ENCODE measurements around the gene NDFIP1. TPM values are rescaled to one million over a fixed set of nuclear protein-coding genes. Genes with fewer than 3 reads are reported as not detected.

NDFIP1 gene
- polyA plus RNA-seq, 1 donor (not counting 4 experiments of a cell fraction or from before 2014, with no cell fraction given), result 38.2 TPM

DNA sequence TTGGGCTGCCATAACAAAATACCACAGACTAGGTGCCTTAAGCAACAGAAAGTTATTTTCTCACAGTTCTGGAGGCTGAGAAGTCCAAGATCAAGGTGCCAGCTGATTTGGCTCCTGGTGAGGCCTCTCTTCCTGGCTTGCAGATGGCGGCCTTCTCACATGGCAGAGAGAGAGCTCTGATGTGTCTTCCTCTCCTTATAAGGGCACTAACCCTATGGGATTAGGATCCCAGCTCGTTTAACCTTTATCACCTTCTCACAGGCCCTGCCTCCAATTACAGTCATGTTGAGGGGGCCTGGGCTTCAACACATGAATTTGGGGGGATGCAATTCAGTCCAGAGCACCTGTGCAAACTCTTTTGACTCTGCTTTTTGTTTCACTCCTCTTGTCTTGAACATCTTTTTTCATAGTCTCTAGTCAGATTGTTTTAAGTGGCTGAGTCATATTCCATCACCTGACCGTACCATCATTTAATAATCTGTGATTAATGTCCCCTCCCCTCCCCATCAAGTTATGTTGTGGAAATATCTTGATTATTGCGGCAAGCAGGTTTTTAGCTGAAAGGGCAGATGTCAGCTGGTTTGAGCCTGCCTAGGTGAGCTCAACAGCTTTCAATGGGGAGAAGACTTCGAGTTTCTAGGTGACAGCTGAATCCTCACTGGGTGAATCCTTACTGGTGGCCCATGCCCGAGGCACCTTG, 61.8 kb downstream of the NDFIP1 start:
- Histone ChIP-seq H3K36me3 (ENCODE audit: control insufficient read depth in 2 of 2, extremely low read depth in 1 of 2, insufficient read depth in 2 of 2, low read length in 2 of 2) (no peaks in the 10 kb centered on the region), H3K79me2 (ENCODE audit: control insufficient read depth, insufficient read depth, low read length) (no peaks in the 10 kb centered on the region), H3K27me3 (ENCODE audit: control insufficient read depth, extremely low read depth, insufficient read depth, low read length) (no peaks in the 10 kb centered on the region), H3K4me1 (ENCODE audit: control insufficient read depth, extremely low read depth, insufficient read depth, low read length) (peaks cover 25% of the 10 kb centered on the region), H4K20me1 (ENCODE audit: control insufficient read depth, extremely low read depth, insufficient read depth, low read length) (no peaks in the 10 kb centered on the region), H3K27ac (ENCODE audit: control insufficient read depth, insufficient read depth, low read length) (peak overlapping the region; percentile 42), H3K9me1 (ENCODE audit: control insufficient read depth, extremely low read depth, insufficient read depth, low read length) (no peaks in the 10 kb centered on the region), H3K9me3 (ENCODE audit: control insufficient read depth, low read depth, low read length) (no peaks in the 10 kb centered on the region), H3K4me3 (ENCODE audit: control insufficient read depth in 2 of 3, extremely low read depth in 1 of 3, insufficient read depth in 2 of 3, low read depth in 1 of 3, low read length in 3 of 3) (no peak overlapping the region), H3K4me2 (ENCODE audit: control insufficient read depth, extremely low read depth, insufficient read depth, low read depth, low read length) (no peak overlapping the region), H2AFZ (ENCODE audit: control insufficient read depth, low read length) (no peak overlapping the region), H3K9ac (ENCODE audit: control insufficient read depth, extremely low read depth, insufficient read depth, low read length) (no peak overlapping the region)
- TF ChIP-seq, protein P1, sequence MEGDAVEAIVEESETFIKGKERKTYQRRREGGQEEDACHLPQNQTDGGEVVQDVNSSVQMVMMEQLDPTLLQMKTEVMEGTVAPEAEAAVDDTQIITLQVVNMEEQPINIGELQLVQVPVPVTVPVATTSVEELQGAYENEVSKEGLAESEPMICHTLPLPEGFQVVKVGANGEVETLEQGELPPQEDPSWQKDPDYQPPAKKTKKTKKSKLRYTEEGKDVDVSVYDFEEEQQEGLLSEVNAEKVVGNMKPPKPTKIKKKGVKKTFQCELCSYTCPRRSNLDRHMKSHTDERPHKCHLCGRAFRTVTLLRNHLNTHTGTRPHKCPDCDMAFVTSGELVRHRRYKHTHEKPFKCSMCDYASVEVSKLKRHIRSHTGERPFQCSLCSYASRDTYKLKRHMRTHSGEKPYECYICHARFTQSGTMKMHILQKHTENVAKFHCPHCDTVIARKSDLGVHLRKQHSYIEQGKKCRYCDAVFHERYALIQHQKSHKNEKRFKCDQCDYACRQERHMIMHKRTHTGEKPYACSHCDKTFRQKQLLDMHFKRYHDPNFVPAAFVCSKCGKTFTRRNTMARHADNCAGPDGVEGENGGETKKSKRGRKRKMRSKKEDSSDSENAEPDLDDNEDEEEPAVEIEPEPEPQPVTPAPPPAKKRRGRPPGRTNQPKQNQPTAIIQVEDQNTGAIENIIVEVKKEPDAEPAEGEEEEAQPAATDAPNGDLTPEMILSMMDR (optimal IDR thresholded peaks at IDR 0.05 in 1 of 3, IDR thresholded peaks at IDR 0.05 in 1 of 3, conservative IDR thresholded peaks at IDR 0.05 in 1 of 3; ENCODE audit: extremely low read depth in 1 of 3, insufficient read depth in 2 of 3, low read length in 3 of 3), result no peak
- no peak for TF ChIP-seq EZH2 (IDR thresholded peaks at IDR 0.05; ENCODE audit: low read length)
- FAIRE-seq, result peak; percentile 82
- DNase-seq (ENCODE audit: low read depth, low spot score), result peak; percentile 42
- dilution Hi-C loops (cut with MboI; ENCODE audit: extremely low pct_ligation_motif_present, low sequenced_read_pairs), result no loop called here

DNA sequence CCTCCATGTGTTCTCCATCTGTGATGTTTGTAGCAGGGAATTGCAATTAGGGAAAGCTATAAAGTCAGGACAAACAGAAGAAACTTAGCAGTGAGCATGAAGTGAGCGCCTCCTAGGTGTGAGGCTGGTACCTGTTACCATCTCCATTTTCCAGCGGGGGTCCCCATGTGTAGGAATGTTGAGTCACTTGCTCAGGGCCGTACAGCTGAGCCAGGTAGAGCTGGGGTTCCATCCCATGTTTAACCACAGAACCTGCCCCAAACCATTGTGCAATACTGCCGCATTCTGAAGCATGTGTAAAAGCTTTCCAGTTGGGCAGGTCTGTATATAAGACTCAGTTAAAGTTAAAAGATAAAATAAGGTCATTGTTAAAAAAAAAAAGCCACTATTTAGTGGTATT, 62.7 kb downstream of the NDFIP1 start:
- dilution Hi-C loops (cut with MboI; ENCODE audit: extremely low pct_ligation_motif_present, low sequenced_read_pairs), result no loop called here
- Histone ChIP-seq H4K20me1 (ENCODE audit: control insufficient read depth, extremely low read depth, insufficient read depth, low read length) (no peaks in the 10 kb centered on the region), H3K9me1 (ENCODE audit: control insufficient read depth, extremely low read depth, insufficient read depth, low read length) (no peaks in the 10 kb centered on the region), H3K27me3 (ENCODE audit: control insufficient read depth, extremely low read depth, insufficient read depth, low read length) (no peaks in the 10 kb centered on the region), H3K36me3 (ENCODE audit: control insufficient read depth in 2 of 2, extremely low read depth in 1 of 2, insufficient read depth in 2 of 2, low read length in 2 of 2) (no peaks in the 10 kb centered on the region), H3K4me1 (ENCODE audit: control insufficient read depth, extremely low read depth, insufficient read depth, low read length) (peaks cover 25% of the 10 kb centered on the region), H3K4me3 (ENCODE audit: control insufficient read depth in 2 of 3, extremely low read depth in 1 of 3, insufficient read depth in 2 of 3, low read depth in 1 of 3, low read length in 3 of 3) (no peak overlapping the region), H2AFZ (ENCODE audit: control insufficient read depth, low read length) (no peak overlapping the region), H3K4me2 (ENCODE audit: control insufficient read depth, extremely low read depth, insufficient read depth, low read depth, low read length) (peak overlapping the region; percentile 40), H3K9ac (ENCODE audit: control insufficient read depth, extremely low read depth, insufficient read depth, low read length) (no peak overlapping the region), H3K9me3 (ENCODE audit: control insufficient read depth, low read depth, low read length) (no peaks in the 10 kb centered on the region), H3K27ac (ENCODE audit: control insufficient read depth, insufficient read depth, low read length) (peak overlapping the region; percentile 42), H3K79me2 (ENCODE audit: control insufficient read depth, insufficient read depth, low read length) (no peaks in the 10 kb centered on the region)
- DNase-seq (ENCODE audit: low read depth, low spot score) (peak; percentile 90), FAIRE-seq (no peak)
- TF ChIP-seq, protein P1 (optimal IDR thresholded peaks at IDR 0.05 in 1 of 3, IDR thresholded peaks at IDR 0.05 in 1 of 3, conservative IDR thresholded peaks at IDR 0.05 in 1 of 3; ENCODE audit: extremely low read depth in 1 of 3, insufficient read depth in 2 of 3, low read length in 3 of 3), result peak; percentile 34 to 61 (median 55)
- no peak for TF ChIP-seq EZH2 (IDR thresholded peaks at IDR 0.05; ENCODE audit: low read length)
